KMS-11 (cell line): ENCODE results near the gene IFNAR2.

Source experiments
- H2AFZ ChIP-seq: fragments of 200-600 bp; sonication (generic); 2 replicates; pipeline ENCODE4 v1.6.1; 2016; ENCODE audit warnings: antibody characterized with exemption, mixed run types, low read depth
- H3K27ac ChIP-seq: fragments of 200-600 bp; sonication (generic); 2 replicates; pipeline ENCODE4 v1.6.1; 2016; ENCODE audit warnings: mild to moderate bottlenecking, mixed run types
- H3K27me3 ChIP-seq: fragments of 200-600 bp; sonication (generic); 2 replicates; pipeline ENCODE4 v1.6.1; 2017; ENCODE audit warnings: mild to moderate bottlenecking, low read depth, mixed run types, moderate library complexity; ENCODE audit not compliant: insufficient read depth
- H3K36me3 ChIP-seq: fragments of 200-600 bp; sonication (generic); 2 replicates; pipeline ENCODE4 v1.6.1; 2017; ENCODE audit warnings: mild to moderate bottlenecking, mixed run types; ENCODE audit not compliant: insufficient read depth
- H3K4me1 ChIP-seq: fragments of 200-600 bp; sonication (generic); 2 replicates; pipeline ENCODE4 v1.6.1; 2016; ENCODE audit warnings: mild to moderate bottlenecking, low read depth, mixed run types; ENCODE audit not compliant: poor library complexity, severe bottlenecking
- H3K4me2 ChIP-seq: fragments of 200-600 bp; sonication (generic); 2 replicates; pipeline ENCODE4 v1.7.0; 2016; ENCODE audit warnings: mild to moderate bottlenecking, mixed run types
- H3K4me3 ChIP-seq: fragments of 200-600 bp; sonication (generic); IDR thresholded peaks from 2 replicates; pipeline ENCODE4 v1.6.1; 2017; ENCODE audit warnings: low read depth, low read length, mixed read lengths; ENCODE audit not compliant: insufficient read depth
- H3K79me2 ChIP-seq: fragments of 200-600 bp; sonication (generic); 2 replicates; pipeline ENCODE4 v1.6.1; 2016; ENCODE audit warnings: low read depth, mixed run types; ENCODE audit not compliant: insufficient read depth
- H3K9ac ChIP-seq: fragments of 200-600 bp; sonication (generic); 2 replicates; pipeline ENCODE4 v1.6.1; 2016; ENCODE audit warnings: mild to moderate bottlenecking, mixed run types
- H4K20me1 ChIP-seq: fragments of 200-600 bp; sonication (generic); 2 replicates; pipeline ENCODE4 v1.6.1; 2016; ENCODE audit warnings: mild to moderate bottlenecking, mixed run types; ENCODE audit not compliant: insufficient read depth
- CTCF ChIP-seq: fragments of 200-600 bp; sonication (generic); conservative IDR thresholded peaks from 2 replicates; pipeline ENCODE4 v1.6.1; 2017; ENCODE audit warnings: low read depth, mild to moderate bottlenecking, antibody characterized with exemption, low read length, moderate library complexity, mixed read lengths

IFNAR2 gene

GRCh38 chr21:33189824-33190223, 39.9 kb upstream of the IFNAR2 start:
- Histone ChIP-seq H3K4me1 (peaks cover 12% of the 10 kb centered on the region), H3K9ac (no peak overlapping the region), H3K79me2 (no peaks in the 10 kb centered on the region), H4K20me1 (no peaks in the 10 kb centered on the region), H3K4me3 (no peak overlapping the region), H3K4me2 (no peak overlapping the region), H3K36me3 (no peaks in the 10 kb centered on the region), H3K27ac (no peak overlapping the region), H2AFZ (no peak overlapping the region), H3K27me3 (no peaks in the 10 kb centered on the region)
- no peak for TF ChIP-seq CTCF

GRCh38 chr21:33196941-33197374, 32.8 kb upstream of the IFNAR2 start:
- no peaks in the 10 kb centered on the region for H4K20me1 ChIP-seq
- H3K4me3 ChIP-seq: no peak overlapping the region
- H3K27ac ChIP-seq: no peak overlapping the region
- no peaks in the 10 kb centered on the region for H3K36me3 ChIP-seq
- no peaks in the 10 kb centered on the region for H3K79me2 ChIP-seq
- peaks cover 21% of the 10 kb centered on the region for H3K4me1 ChIP-seq
- H3K4me2 ChIP-seq: no peak overlapping the region; the same call in 1 of the 2 replicates
- peak; percentile 96 for TF ChIP-seq CTCF
- H3K9ac ChIP-seq: no peak overlapping the region
- H3K27me3 ChIP-seq: no peaks in the 10 kb centered on the region
- H2AFZ ChIP-seq: peak overlapping the region; percentile 30; the same call in 1 of the 2 replicates

- Histone ChIP-seq H4K20me1 (no peaks in the 10 kb centered on the region), H3K36me3 (no peaks in the 10 kb centered on the region), H2AFZ (no peak overlapping the region), H3K27me3 (no peaks in the 10 kb centered on the region), H3K4me2 (no peak overlapping the region), H3K4me3 (no peak overlapping the region), H3K4me1 (peaks cover 21% of the 10 kb centered on the region), H3K9ac (no peak overlapping the region), H3K79me2 (no peaks in the 10 kb centered on the region), H3K27ac (no peak overlapping the region)
- no peak for TF ChIP-seq CTCF
Measured at GRCh38 chr21:33197496-33197895, 32.2 kb upstream of the IFNAR2 start.

GRCh38 chr21:33198346-33199099, 31.2 kb upstream of the IFNAR2 start:
- no peak overlapping the region for H3K4me3 ChIP-seq
- no peaks in the 10 kb centered on the region for H3K27me3 ChIP-seq
- H3K4me2 ChIP-seq: no peak overlapping the region
- TF ChIP-seq CTCF: no peak
- H3K4me1 ChIP-seq: peaks cover 21% of the 10 kb centered on the region
- no peaks in the 10 kb centered on the region for H3K79me2 ChIP-seq
- H3K27ac ChIP-seq: no peak overlapping the region
- no peak overlapping the region for H2AFZ ChIP-seq
- no peak overlapping the region for H3K9ac ChIP-seq
- H3K36me3 ChIP-seq: no peaks in the 10 kb centered on the region
- no peaks in the 10 kb centered on the region for H4K20me1 ChIP-seq
